GM19468 (cell line): ENCODE data around the gene OBSCN.

Experiments used
- ATAC-seq: cut with Tn5 transposase; IDR thresholded peaks from one replicate; pipeline ENCODE4 v1.9.1; 2021; ENCODE audit warnings: mild to moderate bottlenecking, moderate library complexity, moderate number of reproducible peaks; ENCODE audit not compliant: unreplicated experiment; ENCODE audit errors: extremely low read depth

The OBSCN gene

DNA sequence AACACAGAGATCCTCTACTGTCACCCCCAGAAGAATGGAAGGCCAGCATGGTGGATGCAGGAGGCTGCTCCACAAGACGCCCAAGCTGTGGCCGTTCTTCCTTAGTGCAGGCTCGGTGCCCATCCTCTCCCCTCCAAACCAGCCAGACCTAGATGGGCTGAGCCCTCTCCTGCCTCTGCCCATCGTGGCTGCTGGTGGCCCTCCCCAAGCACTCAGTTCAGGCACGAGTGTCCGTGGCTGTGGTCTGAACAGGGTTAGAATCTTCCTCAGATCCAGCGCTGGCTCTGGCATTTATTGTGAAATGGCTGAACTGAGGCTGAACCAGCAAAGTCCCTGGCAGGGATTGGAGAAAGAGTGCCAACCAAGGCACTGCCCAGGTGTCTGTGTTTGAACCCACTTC lies 139.3 kb downstream of the OBSCN start:
- no peak for ATAC-seq

DNA sequence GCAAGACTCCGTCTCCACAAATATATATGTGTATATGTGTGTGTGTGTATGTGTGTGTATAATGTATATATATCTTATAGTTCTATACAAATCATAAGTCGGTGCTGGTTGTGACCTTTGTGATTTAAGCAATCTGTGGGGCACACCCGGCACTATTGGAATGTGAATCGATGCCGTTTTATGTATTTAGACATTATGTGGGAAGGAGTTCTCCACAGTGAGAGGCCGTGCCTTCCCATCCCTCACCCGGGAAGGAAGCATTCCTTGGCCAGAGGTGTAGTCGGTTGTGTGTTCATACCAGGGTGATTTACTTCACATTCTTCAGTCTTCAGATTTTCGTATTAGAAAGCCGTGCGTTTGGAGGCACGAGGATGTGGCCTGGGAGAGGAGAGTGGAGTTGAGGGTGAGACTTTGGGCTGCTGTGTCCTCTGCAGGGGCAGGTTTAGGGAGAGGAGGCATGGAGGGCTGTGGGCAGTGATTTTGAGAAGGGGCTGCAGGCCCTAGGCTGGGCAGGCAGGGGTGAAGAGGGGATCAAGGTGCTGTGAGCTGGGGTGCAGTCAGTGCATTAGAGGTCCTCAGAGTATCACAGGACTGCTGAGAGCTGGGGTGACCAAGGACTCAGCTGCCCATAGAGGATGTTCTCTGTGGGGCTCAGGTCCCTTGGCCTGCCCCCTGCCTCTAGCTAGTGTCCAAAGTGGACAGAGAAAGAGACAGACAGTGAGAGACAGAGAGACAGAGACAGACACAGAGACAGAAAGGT lies 141.0 kb downstream of the OBSCN start:
- ATAC-seq, result no peak

DNA sequence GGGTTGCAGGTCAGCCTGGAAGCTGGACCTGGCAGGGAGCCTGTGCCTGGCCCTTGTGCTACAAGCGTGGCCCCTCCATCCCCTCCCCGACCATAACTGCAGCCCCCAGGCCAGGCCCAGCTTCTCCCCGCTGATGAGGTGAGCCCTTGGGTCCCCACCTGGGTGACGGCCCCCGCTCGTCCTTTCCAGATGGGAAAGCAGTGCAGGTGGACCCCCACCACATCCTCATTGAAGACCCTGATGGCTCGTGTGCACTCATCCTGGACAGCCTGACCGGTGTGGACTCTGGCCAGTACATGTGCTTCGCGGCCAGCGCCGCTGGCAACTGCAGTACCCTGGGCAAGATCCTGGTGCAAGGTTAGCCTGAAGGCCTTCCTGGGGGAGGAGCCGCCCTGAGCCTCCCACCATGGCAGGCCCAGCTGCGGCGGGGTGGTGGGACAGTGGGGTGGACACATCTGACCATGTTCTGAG lies 141.9 kb downstream of the OBSCN start:
- no peak for ATAC-seq

DNA sequence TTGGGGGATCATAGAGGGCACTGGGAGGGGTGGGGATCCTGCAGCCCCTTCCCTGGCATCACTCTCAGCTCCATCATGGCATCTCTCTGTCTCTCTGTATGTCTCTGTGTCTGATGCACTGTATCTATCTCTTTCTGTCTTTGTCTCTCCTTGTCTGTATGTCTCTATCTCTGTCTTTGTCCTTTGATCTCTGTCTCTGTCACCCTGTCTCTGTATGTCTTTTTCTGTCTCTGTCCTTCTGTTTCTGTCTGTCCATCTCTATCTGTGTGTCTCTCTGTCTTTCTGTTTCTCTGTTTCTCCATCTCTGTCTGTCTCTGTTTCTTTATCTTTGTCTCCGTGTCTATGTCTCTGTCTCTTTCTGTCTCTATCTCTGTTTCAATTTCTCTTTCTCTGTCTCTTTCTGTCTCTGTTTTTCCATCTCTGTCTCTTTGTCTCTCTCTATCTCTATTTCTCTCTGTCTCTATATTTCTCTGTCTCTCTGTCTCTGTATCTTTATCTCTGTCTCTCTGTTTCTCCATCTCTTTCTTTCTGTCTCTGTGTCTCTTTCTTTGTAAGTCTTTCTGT lies 142.4 kb downstream of the OBSCN start:
- no peak for ATAC-seq

DNA sequence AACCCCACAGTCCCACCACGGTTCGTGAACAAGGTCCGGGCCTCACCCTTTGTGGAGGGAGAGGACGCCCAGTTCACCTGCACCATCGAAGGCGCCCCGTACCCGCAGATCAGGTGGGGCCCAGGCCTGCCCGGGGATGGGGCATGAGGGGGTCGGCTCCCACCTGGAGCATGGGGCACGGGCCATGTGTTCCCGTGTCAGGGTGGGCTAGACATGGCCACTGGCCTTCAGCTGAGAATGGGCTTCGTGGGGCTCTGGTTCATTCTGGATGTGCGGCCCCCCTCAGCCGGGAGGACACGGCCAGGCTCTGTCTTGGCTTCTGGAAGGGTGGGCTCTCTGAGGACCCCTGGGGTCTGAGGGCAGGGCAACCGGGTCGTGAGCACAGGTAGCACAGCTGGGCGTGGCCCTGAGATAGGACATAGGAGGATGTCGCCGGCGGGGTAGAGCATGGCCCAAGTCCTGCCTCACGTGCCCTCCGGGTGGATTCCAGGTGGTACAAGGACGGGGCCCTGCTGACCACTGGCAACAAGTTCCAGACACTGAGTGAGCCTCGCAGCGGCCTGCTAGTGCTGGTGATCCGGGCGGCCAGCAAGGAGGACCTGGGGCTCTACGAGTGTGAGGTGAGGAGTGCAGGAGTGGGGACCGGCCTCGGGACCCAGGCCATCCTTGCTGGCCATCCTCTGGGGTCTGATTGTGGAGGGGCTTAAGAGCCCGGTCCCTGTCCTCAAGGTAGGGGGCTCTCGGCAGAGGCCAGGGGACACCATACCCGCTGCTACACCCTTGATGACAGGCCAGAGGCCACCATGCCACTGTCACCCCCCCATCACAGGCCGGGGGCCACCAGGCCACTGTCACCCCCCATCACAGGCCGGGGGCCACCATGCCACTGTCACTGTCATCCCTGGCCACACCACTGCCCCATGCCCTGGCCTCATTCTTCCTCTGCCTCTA lies 143.3 kb downstream of the OBSCN start:
- ATAC-seq, result no peak

DNA sequence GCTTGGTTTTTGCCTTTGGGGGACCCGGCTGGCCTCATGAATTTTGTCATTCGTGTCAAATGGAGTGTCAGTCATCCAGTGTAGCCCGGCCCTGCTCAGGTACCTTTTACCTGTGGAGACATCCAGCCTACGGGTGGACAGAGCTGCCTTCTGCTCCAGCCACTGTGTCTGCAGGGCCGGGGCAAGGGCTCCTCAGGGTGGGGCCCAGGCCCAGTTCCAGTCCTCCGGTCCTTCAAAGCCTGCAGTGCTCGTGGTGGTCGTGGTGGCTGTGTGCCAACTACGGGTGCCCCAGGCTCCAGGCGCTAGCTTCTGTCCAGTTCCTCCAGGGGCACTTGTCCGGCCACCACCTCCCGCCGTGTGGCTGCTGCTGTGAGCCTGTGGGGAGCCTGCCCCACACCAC lies 144.0 kb downstream of the OBSCN start:
- no peak for ATAC-seq

DNA sequence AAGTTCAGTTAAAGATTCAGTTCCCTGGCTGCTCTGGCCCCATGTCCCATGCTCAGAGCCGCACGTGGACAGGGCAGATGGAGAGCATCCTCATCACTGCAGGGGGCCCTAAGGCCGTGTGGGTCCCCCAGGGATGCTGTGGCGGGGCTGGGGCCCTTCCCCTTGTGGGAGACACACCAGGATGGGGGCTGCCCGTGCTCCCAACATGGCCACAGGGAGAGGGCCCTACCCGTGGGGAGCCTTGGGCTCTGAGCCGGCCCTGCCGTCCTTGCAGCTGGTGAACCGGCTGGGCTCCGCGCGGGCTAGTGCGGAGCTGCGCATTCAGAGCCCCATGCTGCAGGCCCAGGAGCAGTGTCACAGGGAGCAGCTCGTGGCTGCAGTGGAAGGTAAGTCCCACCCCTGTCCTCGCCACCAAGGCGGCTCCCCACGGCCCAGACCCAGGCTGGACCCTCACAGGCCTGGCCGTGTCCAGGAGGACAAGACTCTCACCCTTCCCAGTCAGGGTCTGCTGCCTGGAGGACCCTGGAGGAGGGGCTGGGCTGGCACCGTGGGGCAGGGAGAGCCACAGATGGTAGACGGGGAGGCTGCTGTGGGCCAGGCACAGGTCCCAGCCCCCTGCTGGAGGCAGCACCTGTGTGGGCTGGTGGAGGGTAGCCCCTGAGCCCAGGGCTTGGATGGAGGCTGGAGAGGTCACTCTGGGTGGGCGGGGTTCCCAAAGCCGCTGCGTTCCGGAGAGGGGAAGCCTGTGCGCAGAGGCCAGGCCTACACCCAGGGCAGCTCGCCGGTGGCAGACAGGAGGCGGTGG lies 145.0 kb downstream of the OBSCN start:
- ATAC-seq, result no peak

DNA sequence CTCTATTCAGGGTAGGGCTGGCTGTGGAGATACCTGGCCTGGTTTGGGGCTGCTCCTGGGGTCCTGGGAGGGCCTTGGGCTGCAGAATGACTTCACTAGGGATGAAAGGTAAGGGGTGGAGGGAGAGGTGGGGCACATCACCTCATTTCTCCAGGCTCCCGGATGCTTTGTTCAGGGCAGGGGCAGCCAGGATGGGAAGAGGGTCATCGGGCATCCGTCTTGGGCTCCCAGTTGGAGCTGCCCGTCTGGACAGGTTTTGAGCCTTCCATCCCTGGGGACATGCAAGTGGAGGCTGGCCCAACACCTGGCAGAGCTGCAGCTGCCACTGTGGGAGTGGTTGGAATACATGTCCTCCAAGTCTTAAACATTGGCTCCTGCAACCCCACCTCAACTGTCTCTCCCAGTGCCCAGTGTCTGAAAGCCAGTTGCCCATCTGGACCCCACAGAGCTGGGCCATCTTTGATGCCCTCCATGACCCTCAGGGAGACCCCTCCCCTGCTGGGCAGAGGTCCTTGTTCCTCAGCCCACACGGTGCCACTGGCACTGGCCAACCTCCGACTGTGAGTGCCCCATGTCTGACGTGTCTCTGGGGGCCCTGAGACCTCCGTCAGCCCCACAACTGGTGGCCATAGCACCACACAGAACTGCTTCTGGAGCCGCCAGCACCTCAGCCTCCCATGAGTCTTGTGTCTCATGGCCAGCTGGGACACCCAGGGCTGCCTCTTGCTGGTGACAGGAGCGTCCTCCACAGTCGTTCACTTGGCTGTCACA lies 145.9 kb downstream of the OBSCN start:
- no peak for ATAC-seq

DNA sequence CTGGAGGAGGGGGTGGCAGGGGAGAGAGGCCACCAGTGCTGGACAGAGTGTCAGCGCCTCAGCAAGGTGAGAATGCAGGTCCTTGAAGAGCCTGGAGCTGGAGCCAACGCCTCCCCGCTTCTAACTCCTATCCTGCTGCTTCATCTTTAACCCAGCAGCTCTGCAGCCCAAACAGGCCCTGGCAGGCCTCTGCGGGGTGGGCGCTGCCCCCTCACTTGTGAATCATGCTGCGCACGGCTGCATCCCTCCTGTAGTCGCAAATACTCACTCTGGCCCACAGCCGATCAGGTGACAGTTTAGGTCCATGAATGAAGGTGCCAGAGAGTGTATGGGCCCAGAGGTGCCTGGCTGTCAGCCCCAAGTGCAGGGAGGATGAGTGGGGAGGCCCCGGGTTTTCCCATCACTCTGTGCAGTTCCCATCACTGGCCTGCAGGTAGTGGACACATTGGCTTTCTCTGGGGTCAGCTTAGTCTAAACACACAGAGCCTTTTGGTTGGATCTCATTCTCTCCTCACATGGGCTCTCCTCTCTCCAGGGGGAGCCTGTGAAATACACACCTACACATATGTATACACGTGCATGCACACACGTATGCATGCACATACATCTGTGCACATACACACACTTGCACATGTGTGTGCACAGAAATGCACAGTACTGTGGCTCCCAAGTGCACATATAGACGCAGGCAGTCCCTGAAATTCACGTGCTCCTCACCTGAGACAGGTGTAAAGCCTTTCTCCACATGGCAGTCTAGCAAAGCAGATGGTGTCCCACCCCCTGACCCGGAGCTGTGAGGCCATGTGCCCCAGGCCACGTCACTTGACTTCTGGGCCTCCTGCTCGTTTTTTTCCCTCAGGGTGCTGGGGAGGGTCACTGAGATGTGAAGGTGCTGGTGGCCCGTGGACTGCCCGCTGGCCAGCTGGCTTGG lies 146.8 kb downstream of the OBSCN start:
- ATAC-seq, result no peak

DNA sequence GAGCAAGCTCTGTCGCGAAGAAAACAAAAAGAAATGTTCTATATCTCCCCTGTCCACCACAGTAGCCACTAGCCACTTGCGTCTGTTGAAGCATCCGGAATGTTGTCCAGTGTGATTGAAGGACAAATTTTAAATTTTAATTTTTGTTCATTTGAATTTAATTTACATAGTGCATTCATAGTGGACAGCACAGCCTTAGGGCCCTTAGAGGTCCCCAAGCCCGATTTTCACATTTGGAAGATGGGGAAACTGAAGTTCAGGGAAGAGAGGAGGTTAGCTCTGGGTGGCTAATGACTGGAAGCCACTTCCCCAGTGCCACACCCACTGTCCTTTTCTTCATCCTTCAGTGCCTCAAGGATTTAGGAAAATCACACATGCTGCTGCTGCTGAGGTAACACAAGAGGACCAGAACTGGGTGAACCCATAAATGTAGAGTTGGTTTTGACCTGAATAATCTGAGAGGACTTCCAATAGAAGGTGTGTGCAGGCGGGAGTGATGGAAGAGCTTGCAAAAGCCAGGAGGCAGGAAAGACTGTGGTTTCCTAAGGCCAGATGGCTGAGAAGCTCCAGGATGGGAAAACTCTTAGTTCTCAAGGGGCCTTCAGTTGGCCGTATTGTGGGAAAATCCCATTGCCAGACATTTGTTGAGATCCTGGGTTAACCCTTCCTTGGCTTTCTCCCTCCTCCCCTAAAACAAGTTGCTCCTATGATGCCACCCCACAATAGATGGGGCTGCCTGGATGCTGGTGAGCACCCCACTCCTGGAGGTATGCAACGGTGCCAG lies 149.2 kb downstream of the OBSCN start:
- ATAC-seq, result no peak

DNA sequence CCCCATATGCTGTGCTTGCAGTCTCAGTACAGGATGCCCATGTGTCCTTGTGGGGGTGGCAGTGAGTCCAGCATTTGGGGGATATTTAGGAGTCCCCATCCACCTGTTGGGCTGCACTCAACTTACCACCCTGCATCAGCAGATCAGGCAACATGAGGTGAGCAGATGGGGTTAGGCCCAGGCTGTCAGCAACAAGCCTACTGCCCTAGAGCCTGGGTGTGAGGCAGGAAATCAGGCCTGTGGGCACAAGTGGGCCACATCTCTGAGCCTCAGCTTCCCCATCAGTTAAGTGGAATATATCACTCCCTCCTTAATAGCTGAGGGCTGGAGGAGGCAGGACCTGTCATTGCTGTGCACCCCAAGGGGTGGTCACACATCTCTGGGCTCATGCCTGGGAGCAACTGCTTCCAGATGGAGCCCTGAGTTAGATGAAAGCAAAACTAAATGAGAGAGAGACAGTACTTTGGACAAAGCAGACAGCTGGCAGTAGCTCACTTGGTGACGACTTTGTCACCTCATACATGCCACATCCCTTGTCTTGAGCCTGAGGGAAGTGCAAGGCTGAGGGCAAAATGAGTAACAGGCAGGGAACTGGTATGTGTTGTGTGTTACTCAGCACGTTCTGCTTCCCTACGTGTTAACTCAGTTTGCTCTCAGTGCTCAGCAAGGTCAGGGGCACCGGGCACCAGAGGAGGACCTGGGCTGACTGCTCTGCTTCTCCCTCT lies 150.4 kb downstream of the OBSCN start:
- no peak for ATAC-seq

DNA sequence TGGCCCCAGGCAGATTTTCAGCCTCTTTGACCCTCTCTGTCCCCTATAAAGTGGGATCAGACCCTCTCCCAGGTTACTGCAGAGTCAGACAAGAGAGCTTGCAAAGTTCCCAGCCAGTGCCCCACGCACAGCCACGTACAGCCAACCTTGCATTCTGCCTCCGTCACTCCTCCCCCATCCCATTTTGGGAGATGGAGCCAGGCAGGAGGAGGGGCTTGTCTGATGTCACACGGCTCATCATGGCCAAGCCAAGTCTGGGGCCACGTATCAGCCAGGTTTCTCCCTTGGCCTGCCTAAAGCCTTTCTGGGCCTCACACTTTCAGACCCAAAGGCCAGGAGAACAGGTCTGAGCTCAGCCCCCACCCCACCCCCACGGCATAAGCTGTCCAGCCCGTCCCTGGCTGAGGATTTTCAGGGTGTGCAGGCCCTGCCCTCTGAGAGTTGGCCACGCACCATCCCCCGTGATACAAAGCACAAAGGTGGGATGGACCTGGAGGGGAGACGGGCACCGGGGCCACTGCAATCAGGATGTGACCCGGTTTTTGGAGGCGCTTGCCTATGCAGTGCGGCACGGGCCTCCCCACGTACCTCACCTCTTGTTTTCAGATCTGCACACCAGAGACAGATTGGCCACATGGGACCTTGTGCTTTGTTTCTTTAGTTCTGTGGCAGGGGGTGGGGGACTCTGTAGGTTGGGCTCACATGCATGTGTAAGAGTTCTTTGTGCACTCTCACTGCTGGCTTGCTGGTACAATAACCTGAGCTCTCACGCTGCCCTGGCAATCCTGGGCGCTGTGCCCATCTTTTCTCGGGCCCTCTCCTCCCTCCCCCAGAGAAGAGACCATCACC lies 151.1 kb downstream of the OBSCN start:
- no peak for ATAC-seq

DNA sequence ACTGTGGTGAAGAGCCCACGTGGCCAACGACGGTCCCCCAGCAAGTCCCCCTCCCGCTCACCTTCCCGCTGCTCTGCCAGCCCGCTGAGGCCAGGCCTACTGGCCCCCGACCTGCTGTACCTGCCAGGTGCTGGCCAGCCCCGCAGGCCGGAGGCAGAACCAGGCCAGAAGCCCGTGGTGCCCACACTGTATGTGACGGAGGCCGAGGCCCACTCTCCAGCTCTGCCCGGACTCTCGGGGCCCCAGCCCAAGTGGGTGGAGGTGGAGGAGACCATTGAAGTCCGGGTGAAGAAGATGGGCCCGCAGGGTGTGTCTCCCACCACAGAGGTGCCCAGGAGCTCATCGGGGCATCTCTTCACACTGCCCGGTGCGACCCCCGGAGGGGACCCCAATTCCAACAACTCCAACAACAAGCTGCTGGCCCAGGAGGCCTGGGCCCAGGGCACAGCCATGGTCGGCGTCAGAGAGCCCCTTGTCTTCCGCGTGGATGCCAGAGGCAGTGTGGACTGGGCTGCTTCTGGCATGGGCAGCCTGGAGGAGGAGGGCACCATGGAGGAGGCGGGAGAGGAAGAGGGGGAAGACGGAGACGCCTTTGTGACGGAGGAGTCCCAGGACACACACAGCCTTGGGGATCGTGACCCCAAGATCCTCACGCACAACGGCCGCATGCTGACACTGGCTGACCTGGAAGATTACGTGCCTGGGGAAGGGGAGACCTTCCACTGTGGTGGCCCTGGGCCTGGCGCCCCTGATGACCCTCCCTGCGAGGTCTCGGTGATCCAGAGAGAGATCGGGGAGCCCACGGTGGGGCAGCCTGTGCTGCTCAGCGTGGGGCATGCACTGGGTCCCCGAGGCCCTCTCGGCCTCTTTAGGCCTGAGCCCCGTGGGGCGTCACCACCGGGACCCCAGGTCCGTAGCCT lies 152.0 kb downstream of the OBSCN start:
- ATAC-seq, result no peak

DNA sequence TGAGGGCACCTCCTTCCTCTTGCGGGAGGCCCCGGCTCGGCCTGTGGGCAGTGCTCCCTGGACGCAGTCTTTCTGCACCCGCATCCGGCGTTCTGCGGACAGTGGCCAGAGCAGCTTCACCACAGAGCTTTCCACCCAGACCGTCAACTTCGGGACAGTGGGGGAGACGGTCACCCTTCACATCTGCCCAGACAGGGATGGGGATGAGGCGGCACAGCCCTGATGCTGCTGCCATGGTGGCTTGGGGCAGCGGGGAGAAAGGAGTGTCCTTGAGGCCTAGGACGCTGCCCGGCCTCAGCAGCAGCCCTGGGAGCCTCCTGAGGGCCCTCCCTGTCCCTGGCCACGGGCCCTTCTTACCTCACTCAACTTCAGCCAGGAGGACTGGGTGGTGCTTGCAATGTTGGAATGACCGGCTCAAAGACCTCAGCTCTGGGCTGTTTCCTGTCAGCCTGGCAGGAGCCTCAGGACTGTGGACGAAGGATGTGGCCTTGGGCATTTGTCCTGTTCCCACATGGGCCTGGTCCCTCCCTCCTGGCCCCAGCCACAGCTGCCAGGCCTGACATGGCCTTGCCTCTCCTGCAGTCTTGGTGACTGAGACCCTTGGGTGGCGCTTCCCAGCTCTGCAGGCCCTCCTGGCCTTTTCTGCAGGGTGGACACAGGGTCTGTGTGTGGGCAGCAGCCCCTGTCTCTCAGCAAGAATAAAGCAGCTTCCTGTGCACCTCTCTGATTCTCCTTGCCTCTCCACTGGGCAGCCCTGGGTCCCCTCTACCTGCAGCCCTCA lies 152.9 kb downstream of the OBSCN start:
- no peak for ATAC-seq
